HG03354 (cell line): ENCODE results near the gene INTS4.
"Not testable (repeated sequence)": the region's sequence is repeated elsewhere in the genome, so short reads cannot be mapped to it uniquely, and the experiment has no call there.

ENCODE experiments used
- ATAC-seq: cut with Tn5 transposase; IDR thresholded peaks from one replicate; pipeline ENCODE4 v1.9.1; 2021; ENCODE audit warnings: mild to moderate bottlenecking; ENCODE audit not compliant: unreplicated experiment, poor library complexity, severe bottlenecking

INTS4 gene, protein sequence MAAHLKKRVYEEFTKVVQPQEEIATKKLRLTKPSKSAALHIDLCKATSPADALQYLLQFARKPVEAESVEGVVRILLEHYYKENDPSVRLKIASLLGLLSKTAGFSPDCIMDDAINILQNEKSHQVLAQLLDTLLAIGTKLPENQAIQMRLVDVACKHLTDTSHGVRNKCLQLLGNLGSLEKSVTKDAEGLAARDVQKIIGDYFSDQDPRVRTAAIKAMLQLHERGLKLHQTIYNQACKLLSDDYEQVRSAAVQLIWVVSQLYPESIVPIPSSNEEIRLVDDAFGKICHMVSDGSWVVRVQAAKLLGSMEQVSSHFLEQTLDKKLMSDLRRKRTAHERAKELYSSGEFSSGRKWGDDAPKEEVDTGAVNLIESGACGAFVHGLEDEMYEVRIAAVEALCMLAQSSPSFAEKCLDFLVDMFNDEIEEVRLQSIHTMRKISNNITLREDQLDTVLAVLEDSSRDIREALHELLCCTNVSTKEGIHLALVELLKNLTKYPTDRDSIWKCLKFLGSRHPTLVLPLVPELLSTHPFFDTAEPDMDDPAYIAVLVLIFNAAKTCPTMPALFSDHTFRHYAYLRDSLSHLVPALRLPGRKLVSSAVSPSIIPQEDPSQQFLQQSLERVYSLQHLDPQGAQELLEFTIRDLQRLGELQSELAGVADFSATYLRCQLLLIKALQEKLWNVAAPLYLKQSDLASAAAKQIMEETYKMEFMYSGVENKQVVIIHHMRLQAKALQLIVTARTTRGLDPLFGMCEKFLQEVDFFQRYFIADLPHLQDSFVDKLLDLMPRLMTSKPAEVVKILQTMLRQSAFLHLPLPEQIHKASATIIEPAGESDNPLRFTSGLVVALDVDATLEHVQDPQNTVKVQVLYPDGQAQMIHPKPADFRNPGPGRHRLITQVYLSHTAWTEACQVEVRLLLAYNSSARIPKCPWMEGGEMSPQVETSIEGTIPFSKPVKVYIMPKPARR

DNA sequence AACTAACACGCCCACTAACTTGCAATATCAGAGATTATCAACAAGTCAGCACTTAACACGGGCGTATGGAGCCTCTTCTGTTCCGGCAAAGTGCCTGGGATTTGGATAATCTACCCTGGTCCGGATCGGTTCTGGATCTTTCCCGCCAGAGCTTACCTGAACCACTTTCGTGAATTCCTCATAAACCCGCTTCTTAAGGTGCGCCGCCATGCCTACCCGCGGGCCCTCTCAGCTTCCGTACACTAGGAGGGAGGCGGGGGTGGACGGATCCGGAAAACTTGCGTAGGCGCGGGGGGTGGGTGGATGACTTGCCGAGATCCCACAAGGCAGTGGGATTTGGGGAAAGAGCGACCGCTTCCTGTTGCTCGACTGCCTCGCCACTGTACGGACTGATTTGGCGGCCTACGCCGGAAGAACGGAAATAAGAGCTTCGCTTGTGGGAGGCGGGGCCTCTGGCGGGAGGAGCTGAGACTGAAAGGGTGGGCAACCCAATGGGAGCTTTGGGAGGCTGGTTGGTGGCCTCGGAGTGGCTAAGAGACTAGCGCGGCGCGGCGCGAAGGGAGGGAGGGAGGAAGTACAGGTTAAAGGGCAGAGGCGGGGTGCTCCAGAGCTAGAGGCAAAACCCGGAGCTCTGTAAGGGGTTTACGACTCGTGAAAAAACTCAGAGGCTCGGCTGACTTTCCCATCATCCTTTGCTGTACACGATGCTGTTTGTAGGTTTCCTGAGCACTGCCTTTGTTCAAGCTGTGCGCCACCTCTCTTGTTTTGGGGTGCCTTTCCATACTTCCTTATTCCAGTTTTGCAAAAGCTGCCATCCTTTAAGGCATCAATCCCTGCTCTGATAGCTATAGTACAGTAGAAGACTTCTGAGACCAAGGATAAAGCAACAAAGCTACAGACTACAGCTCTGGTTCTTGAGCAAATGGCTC is at the start of gene INTS4:
INTS4 (minus strand) TSS at position 235 of the 929 bp plus-strand sequence; CDS start at position 210, 25 bp downstream.
- ATAC-seq: peak; percentile 99

- no peak for ATAC-seq
Observed at GRCh38 chr11:78041843-78042440, 47.5 kb upstream of the INTS4 start.

GRCh38 chr11:78041380-78041719 is 46.9 kb upstream of the INTS4 start:
- not testable (repeated sequence) for ATAC-seq

DNA sequence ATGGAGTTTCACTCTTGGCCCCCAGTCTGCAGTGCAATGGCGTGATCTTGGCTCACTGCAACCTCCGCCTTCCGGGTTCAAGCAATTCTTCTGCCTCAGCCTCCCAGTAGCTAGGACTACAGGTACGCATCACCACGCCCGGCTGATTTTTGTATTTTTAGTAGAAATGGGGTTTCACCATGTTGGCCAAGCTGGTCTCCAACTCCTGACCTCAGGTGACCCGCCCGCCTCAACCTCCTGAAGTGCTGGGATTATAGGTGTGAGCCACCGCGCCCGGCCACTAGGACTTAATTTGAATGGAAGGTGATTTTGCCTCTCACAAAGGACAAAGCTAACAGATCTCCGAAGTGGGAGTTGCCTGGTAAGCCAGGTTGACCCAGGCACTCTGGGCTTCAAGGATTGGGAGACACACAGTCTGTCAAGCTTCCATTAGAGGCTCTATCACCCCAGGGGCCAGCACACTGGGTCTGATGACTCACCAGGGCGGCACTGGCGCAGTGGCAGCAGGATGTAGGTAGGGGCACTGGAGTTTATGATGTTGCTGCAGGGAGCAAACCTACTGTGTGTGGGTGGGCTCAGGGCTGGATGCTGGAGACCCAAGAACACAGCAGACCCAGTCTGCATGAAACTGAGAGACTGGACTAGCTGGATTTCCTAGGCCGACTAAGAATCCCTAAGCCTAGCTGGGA is 46.4 kb upstream of the INTS4 start:
- no peak for ATAC-seq

DNA sequence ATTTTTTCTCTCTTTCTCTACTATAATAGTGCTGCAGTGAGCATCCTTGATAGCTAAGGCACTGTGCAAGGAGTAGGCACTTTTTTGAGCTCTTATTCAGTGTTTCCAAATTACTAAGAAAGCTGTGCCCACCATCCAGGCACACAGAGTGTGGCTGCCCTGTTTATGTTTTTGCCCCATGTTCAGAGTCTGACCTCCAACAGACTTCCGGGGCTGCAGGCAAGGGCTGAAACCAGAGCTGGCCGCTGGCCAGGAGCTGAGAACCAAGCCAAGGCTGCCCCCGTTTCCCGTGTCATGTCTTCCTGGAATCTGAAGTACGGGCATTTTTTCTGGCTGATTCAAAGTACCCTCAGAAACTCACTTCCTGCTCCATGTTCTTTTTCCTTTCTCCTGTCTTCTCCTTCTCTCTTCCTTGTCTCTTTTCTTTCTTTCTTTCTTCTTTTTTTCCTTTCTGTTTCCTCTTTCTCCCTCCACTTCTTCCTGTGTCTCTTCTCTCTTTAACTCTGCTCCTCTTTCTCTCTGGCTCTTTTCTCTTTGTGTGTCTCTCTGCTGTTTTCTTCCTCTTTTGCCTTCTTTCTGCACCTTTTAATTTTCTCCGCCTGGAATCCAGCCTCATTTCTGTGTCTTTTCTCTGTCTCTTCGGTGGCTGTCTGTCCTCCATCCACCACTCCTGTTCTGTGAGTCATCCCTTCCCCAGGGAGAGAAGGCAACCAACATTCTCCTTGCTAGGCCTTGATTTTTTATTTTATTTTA is 45.6 kb upstream of the INTS4 start:
- ATAC-seq: peak; percentile 84

DNA sequence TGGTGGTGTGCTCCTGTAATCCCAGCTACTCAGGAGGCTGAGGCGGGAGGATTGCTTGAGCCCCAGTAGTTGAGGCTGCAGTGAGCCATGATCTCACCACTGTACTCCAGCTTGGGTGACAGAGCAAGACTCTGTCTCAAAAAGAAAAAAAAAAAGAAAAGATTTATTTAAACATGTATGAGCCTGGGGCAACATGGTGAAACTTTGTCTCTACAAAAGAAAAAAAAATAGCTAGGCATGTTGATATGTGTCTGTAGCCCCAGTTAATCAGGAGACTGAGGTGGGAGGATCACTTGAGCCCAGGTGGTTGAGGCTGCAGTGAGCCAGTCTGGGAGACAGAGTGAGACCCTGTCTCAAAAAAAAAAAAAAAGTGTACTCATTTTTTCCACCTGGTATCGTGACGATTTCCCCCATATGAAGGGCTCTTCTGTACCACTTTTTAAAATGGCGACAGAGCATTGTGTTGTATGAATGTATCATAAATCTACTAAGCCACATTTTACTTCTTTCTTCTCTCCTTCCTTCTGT is 45.0 kb upstream of the INTS4 start:
- ATAC-seq: no peak

- no peak for ATAC-seq
Observed at GRCh38 chr11:78038697-78039313, 44.3 kb upstream of the INTS4 start.

- ATAC-seq: no peak
Observed at GRCh38 chr11:78037825-78038620, 43.6 kb upstream of the INTS4 start.

DNA sequence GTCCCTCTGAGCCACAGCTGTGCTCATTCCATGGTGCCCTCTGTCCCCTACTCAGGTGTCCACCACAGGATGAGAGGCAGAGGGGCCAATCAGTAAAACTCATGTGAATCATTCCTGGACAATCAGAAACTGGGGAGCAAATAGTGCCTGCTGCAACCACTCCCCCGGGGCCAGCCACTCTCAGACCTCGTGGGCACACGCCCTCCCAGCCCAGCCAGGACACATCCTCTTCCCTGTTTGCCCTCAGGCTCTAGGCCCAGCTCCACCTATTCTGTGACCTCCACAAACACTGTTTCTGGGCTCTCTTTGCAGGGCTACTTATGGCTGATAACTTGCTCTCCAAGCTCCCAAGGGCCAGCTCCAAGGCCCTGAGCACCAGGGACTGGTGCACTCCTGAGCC is 42.6 kb upstream of the INTS4 start:
- ATAC-seq: no peak

GRCh38 chr11:78036313-78036712 is 41.8 kb upstream of the INTS4 start:
- no peak for ATAC-seq

- ATAC-seq: no peak
Observed at GRCh38 chr11:78034623-78035022, 40.2 kb upstream of the INTS4 start.

DNA sequence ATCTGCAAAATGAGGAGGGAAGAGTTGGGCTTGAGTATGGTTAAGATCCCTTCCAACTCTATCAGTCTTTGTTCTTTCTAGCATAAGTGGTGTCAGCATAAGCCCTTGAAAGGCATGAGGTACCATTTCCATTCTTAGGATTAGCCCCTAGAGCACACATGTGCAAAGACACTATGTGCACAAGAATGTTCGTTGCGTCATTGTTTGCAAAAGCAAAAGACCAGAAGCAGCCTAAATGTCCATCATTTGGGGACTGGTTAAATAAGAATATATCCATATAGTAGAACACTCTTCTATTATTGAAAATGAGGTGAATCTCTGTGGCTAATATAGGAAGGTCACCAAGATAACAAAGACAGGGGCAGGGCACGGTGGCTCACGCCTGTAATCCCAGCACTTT is 38.6 kb upstream of the INTS4 start:
- no peak for ATAC-seq

GRCh38 chr11:78032090-78032489 is 37.6 kb upstream of the INTS4 start:
- ATAC-seq: peak; percentile 8

DNA sequence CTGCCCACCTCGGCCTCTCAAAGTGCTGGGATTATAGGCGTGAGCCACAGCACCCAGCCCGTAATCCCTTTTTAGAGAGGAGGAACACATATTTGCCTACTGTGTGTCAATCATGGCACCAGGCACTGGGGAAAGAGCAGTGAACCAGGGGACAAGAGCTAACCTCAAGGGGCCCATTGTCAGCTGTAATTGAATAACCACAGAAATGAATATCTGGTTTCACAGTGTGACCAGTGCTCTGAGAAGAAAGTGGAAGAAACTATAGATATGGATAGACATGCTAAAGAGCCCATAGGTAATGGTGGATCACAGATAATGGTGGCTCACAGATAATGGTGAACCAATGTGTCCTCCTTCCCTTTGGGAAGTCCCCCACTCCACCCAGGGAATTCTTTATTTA is 37.2 kb upstream of the INTS4 start:
- ATAC-seq: peak; percentile 82

DNA sequence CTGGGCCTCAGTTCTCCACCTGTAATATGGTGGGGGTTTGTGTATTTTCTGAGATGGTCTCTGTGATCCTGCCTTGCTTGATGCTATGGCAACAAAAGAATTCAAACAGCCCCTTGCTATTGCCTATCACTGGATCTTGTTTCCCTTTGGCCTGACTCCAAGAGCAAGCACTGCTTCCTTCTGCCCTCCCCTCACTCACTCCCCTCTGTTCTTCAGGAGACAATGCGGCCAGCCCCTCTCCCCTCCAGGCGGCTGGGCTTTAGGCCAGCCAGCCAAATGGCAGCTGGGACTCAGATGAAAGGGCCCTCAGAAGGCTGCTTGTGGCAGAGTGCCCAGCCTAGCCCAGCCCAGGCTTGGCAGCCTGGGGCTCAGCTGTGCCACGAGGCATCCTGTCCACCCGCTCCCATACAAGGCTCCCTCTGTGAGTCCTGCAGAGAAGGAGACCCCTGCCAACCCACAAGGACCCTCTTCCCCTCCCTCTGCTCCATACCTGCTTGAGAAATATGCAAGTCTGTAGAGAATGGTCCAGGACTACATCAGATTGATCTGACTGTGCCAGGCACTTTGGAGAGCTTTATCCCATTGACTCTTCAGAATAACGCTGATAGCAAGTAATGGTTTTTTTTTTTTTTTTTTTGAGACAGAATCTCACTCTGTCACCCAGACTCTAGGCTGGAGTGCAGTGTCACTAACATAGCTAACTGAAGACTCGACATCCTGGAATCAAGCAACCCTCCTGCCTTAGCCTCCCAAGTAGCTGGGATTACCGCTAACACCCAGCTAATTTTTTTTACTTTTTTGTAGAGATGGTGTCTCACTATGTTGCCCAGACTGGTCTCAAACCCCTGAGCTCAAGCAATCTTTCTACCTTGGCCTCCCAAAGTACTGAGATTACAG is 36.2 kb upstream of the INTS4 start:
- ATAC-seq: no peak

GRCh38 chr11:78028423-78028822 is 34.0 kb upstream of the INTS4 start:
- not testable (repeated sequence) for ATAC-seq
